ENCODE results near the gene ORC5. TPM values are rescaled to one million over a fixed set of nuclear protein-coding genes. Genes with fewer than 3 reads are reported as not detected.
"Not testable (repeated sequence)": the region's sequence is repeated elsewhere in the genome, so short reads cannot be mapped to it uniquely, and the experiment has no call there.

The ORC5 gene
- total RNA-seq, 1 experiment from 2014 or later: 39.8 TPM

- DNase-seq (ENCODE audit: extremely low read depth, low read depth): no peak
These were observed 11.7 kb downstream of the ORC5 start for GRCh38 chr7:104196161-104196560.

GRCh38 chr7:104192434-104192833 is 15.4 kb downstream of the ORC5 start:
- DNase-seq (ENCODE audit: extremely low read depth, low read depth): no peak

GRCh38 chr7:104185346-104185745 is 22.5 kb downstream of the ORC5 start:
- DNase-seq (ENCODE audit: extremely low read depth, low read depth): no peak

GRCh38 chr7:104179178-104179577 is 28.6 kb downstream of the ORC5 start:
- DNase-seq (ENCODE audit: extremely low read depth, low read depth): no peak

GRCh38 chr7:104177565-104178083 is 30.2 kb downstream of the ORC5 start:
- not testable (repeated sequence) for DNase-seq (ENCODE audit: extremely low read depth, low read depth)

GRCh38 chr7:104176332-104176731 is 31.5 kb downstream of the ORC5 start:
- no peak for DNase-seq (ENCODE audit: extremely low read depth, low read depth)

GRCh38 chr7:104175361-104175984 is 32.3 kb downstream of the ORC5 start:
- no peak for DNase-seq (ENCODE audit: extremely low read depth, low read depth)

GRCh38 chr7:104174798-104175197 is 33.0 kb downstream of the ORC5 start:
- DNase-seq (ENCODE audit: extremely low read depth, low read depth): no peak

GRCh38 chr7:104162081-104162480 is 45.7 kb downstream of the ORC5 start:
- no peak for DNase-seq (ENCODE audit: extremely low read depth, low read depth)

- no peak for DNase-seq (ENCODE audit: extremely low read depth, low read depth)
These were observed 46.6 kb downstream of the ORC5 start for GRCh38 chr7:104161244-104161643.

- peak; percentile 23 for DNase-seq (ENCODE audit: extremely low read depth, low read depth)
These were observed 47.4 kb downstream of the ORC5 start for GRCh38 chr7:104160375-104160774.

GRCh38 chr7:104156842-104157277 is 51.0 kb downstream of the ORC5 start:
- peak; percentile 16 for DNase-seq (ENCODE audit: extremely low read depth, low read depth)

GRCh38 chr7:104153287-104153686 is 54.5 kb downstream of the ORC5 start:
- DNase-seq (ENCODE audit: extremely low read depth, low read depth): no peak

GRCh38 chr7:104152468-104152867 is 55.3 kb downstream of the ORC5 start:
- no peak for DNase-seq (ENCODE audit: extremely low read depth, low read depth)

- no peak for DNase-seq (ENCODE audit: extremely low read depth, low read depth)
These were observed 57.3 kb downstream of the ORC5 start for GRCh38 chr7:104150470-104150869.

GRCh38 chr7:104149822-104150221 is 58.0 kb downstream of the ORC5 start:
- no peak for DNase-seq (ENCODE audit: extremely low read depth, low read depth)

GRCh38 chr7:104142147-104142546 is 65.7 kb downstream of the ORC5 start:
- DNase-seq (ENCODE audit: extremely low read depth, low read depth): no peak

GRCh38 chr7:104137971-104138370 is 69.8 kb downstream of the ORC5 start:
- no peak for DNase-seq (ENCODE audit: extremely low read depth, low read depth)

- DNase-seq (ENCODE audit: extremely low read depth, low read depth): no peak
These were observed 70.3 kb downstream of the ORC5 start for GRCh38 chr7:104137511-104137910.

- no peak for DNase-seq (ENCODE audit: extremely low read depth, low read depth)
These were observed 70.8 kb downstream of the ORC5 start for GRCh38 chr7:104136981-104137380.

GRCh38 chr7:104136561-104136960 is 71.3 kb downstream of the ORC5 start:
- DNase-seq (ENCODE audit: extremely low read depth, low read depth): no peak

- DNase-seq (ENCODE audit: extremely low read depth, low read depth): no peak
These were observed 71.9 kb downstream of the ORC5 start for GRCh38 chr7:104135760-104136558.

Measured in NCI-H460 (cell line).